K562 (cell line): ENCODE data around the gene GLDC. TPM values are rescaled to one million over a fixed set of nuclear protein-coding genes. Genes with fewer than 3 reads are reported as not detected.

Experiments used
- ADNP ChIP-seq: fragments of 200-800 bp; sonication (Bioruptor generic); IDR thresholded peaks from 2 replicates; pipeline ENCODE4 v1.6.1; 2016; ENCODE audit warnings: missing genetic modification characterization, missing compliant biosample characterization
- CREB3 ChIP-seq: fragments of 450-650 bp; conservative IDR thresholded peaks from 2 replicates; pipeline ENCODE4 v1.6.1; 2016; ENCODE audit warnings: missing genetic modification characterization, low read depth, mild to moderate bottlenecking, missing compliant biosample characterization, moderate library complexity
- HOXB6 ChIP-seq: fragments of 250-450 bp; sonication (Bioruptor Pico); IDR thresholded peaks from 2 replicates; pipeline ENCODE4 v1.5.1; 2022; ENCODE audit warnings: mild to moderate bottlenecking, borderline replicate concordance
- KAT8 ChIP-seq: fragments of 450-650 bp; IDR thresholded peaks from 2 replicates; pipeline ENCODE4 v1.6.1; 2016; ENCODE audit warnings: low read depth, mild to moderate bottlenecking
- KLF1 ChIP-seq: fragments of 450-650 bp; IDR thresholded peaks from 2 replicates; pipeline ENCODE4 v1.6.1; 2016; ENCODE audit warnings: missing genetic modification characterization, missing compliant biosample characterization
- MEIS2 ChIP-seq: fragments of 450-650 bp; IDR thresholded peaks from 2 replicates; pipeline ENCODE4 v1.6.1; 2014; ENCODE audit warnings: mild to moderate bottlenecking; ENCODE audit not compliant: partially characterized antibody
- MYC ChIP-seq, 2 experiments: fragments of 250-450 bp in 1 of 2; sonication (Bioruptor Pico) in 1 of 2; IDR thresholded peaks; 2 replicates each; pipeline versions ENCODE4 v1.5.1 to v1.6.1; 2012 to 2021; ENCODE audit warnings: low read depth in 2 of 2, borderline replicate concordance in 1 of 2, improper control_type of control experiment in 1 of 2, low read length in 1 of 2, mild to moderate bottlenecking in 1 of 2, moderate library complexity in 1 of 2
- NRF1 ChIP-seq, 2 experiments: fragments of 450-650 bp; IDR thresholded peaks in 1 of 2; conservative IDR thresholded peaks in 1 of 2; 2 replicates each; pipeline ENCODE4 v1.6.1; 2014; ENCODE audit warnings: mild to moderate bottlenecking in 2 of 2
- RAD21 ChIP-seq, 2 experiments: fragments of 250-450 bp in 1 of 2; fragments of 450-650 bp in 1 of 2; sonication (Bioruptor Pico) in 1 of 2; formaldehyde crosslinking in 1 of 2; IDR thresholded peaks in 1 of 2; conservative IDR thresholded peaks in 1 of 2; 2 replicates each; pipeline versions ENCODE4 v1.4.0 to v1.8.0; 2020 to 2022; ENCODE audit warnings: mild to moderate bottlenecking in 2 of 2, moderate library complexity in 1 of 2
- SAFB2 ChIP-seq: fragments of 200-400 bp; formaldehyde crosslinking; IDR thresholded peaks from 2 replicates; pipeline ENCODE4 v1.6.1; 2018; ENCODE audit warnings: borderline replicate concordance, low read length, low read depth, moderate library complexity; ENCODE audit not compliant: severe bottlenecking
- SIRT6 ChIP-seq: IDR thresholded peaks from one replicate; pipeline ENCODE4 v1.6.1; 2012; ENCODE audit warnings: low read depth, mild to moderate bottlenecking, control low read depth, inconsistent platforms, low read length, moderate library complexity
- SMAD1 ChIP-seq: fragments of 150-350 bp; IDR thresholded peaks from 2 replicates; pipeline ENCODE4 v1.6.1; 2014; ENCODE audit warnings: low read length, low read depth; ENCODE audit not compliant: partially characterized antibody
- ZC3H4 ChIP-seq: sonication (generic); formaldehyde crosslinking; IDR thresholded peaks from 2 replicates; pipeline ENCODE4 v1.9.0; 2021; ENCODE audit warnings: missing genetic modification reagents, borderline replicate concordance
- ZNF133 ChIP-seq: fragments of 250-450 bp; sonication (Bioruptor Pico); IDR thresholded peaks from 2 replicates; pipeline ENCODE4 v1.4.0; 2020; ENCODE audit warnings: mild to moderate bottlenecking
- ZNF253 ChIP-seq: fragments of 250-450 bp; sonication (Bioruptor Pico); conservative IDR thresholded peaks from 2 replicates; pipeline ENCODE4 v1.6.1; 2021; ENCODE audit warnings: mild to moderate bottlenecking
- ZNF592 ChIP-seq: fragments of 450-650 bp; IDR thresholded peaks from 2 replicates; pipeline ENCODE4 v1.6.1; 2017; ENCODE audit warnings: antibody characterized with exemption, mild to moderate bottlenecking
- ZNF740 ChIP-seq, 3 experiments: fragments of 200-800 bp in 1 of 3; sonication (Bioruptor generic) in 1 of 3; sonication (generic) in 1 of 3; formaldehyde crosslinking in 1 of 3; IDR thresholded peaks; 2 replicates each; pipeline versions ENCODE4 v1.6.1 to v1.8.0; 2016 to 2022; ENCODE audit warnings: mild to moderate bottlenecking in 2 of 3, missing compliant biosample characterization in 2 of 3, missing genetic modification characterization in 2 of 3, missing genetic modification reagents in 1 of 3
- ZNF79 ChIP-seq: fragments of 250-450 bp; sonication (Bioruptor Pico); IDR thresholded peaks from 2 replicates; pipeline ENCODE4 v1.4.0; 2020; ENCODE audit warnings: low read depth, mild to moderate bottlenecking, moderate library complexity
- polyA plus RNA-seq, 8 experiments: library from polyadenylated mRNA; depleted of rRNA in 4 of 8; stranded (reverse) in 5 of 8; unstranded in 3 of 8; fragments of >200 nt; fragmentation: Nextera tagmentation in 2 of 8; fragmentation: Illumina TruSeq in 1 of 8; extraction: Ambion mirVana in 2 of 8; extraction: Trizol in 1 of 8; gene quantifications; 2 replicates each; pipeline versions ENCODE4 v1.2.1 to v1.2.3, GENCODE V29; 2011 to 2014; ENCODE audit warnings: inconsistent platforms in 1 of 8, missing spikeins in 1 of 8
- total RNA-seq, 7 experiments: library from RNA; depleted of rRNA in 6 of 7; stranded (reverse); fragments of >200 nt in 6 of 7; fragmentation: Illumina TruSeq in 2 of 7; extraction: Trizol in 2 of 7; gene quantifications; 2 replicates each; pipeline versions ENCODE4 v1.2.1 to v1.2.3, GENCODE V29; 2011 to 2021; ENCODE audit warnings: low replicate concordance in 1 of 7

The GLDC gene
- total and polyA plus RNA-seq, 9 of the 15 experiments (the other 6 are each of a cell fraction or from before 2014, with no cell fraction given): 0.03 to 0.27 (median 0.08) TPM; not detected in 6

GRCh38 chr9:6681147-6681956 lies 35.8 kb upstream of the GLDC start (continued):
- TF ChIP-seq MEIS2 (peak; percentile 76), HOXB6 (no peak), CREB3 (tag) (no peak), KLF1 (no peak), ZNF79 (CRISPR knock-in tag) (no peak), RAD21 (CRISPR knock-in tag; conservative IDR thresholded peaks at IDR 0.05 in 1 of 2, IDR thresholded peaks at IDR 0.05 in 1 of 2) (no peak), SMAD1 (no peak), ZNF253 (CRISPR knock-in tag) (no peak), ZNF740 (CRISPR knock-in tag; IDR thresholded peaks at IDR 0.05) (no peak), ZNF740 (tag; IDR thresholded peaks at IDR 0.05) (no peak), MYC (IDR thresholded peaks at IDR 0.05; ENCODE audit: low read depth, low read length) (peak; percentile 72), MYC (CRISPR knock-in tag; IDR thresholded peaks at IDR 0.05; ENCODE audit: borderline replicate concordance, low read depth) (peak; percentile 62; the same call in 1 of the 2 replicates), ZNF133 (no peak), SAFB2 (no peak), NRF1 (conservative IDR thresholded peaks at IDR 0.05 in 1 of 2, IDR thresholded peaks at IDR 0.05 in 1 of 2) (peak; percentile 97), SIRT6 (no peak), ZNF592 (peak; percentile 38; the same call in 1 of the 2 replicates), KAT8 (no peak), ZC3H4 (CRISPR knock-in tag) (no peak), ADNP (tag) (no peak)
